PFSK-1 (cell line): ENCODE measurements around the gene PCCA.

ENCODE experiments used
- FOXP2 ChIP-seq: optimal IDR thresholded peaks from 2 replicates; pipeline ENCODE3; 2011; ENCODE audit warnings: borderline replicate concordance, control low read depth, inconsistent platforms; ENCODE audit not compliant: insufficient read depth; ENCODE audit errors: extremely low read length, extremely low read depth
- POLR2AphosphoS5 ChIP-seq: IDR thresholded peaks from 2 replicates; pipeline ENCODE4 v1.6.1; 2012; ENCODE audit warnings: low read depth, mild to moderate bottlenecking, control low read depth, low read length, moderate library complexity
- SIN3A ChIP-seq: IDR thresholded peaks from 2 replicates; pipeline ENCODE4 v1.6.1; 2012; ENCODE audit warnings: mild to moderate bottlenecking, low read length, moderate library complexity, borderline replicate concordance; ENCODE audit not compliant: insufficient read depth
- TAF1 ChIP-seq: IDR thresholded peaks from 2 replicates; pipeline ENCODE4 v1.6.1; 2012; ENCODE audit warnings: low read length, control low read depth, borderline replicate concordance; ENCODE audit not compliant: insufficient read depth
- TF ChIP-seq, protein P1 (sequence below), 2 experiments: IDR thresholded peaks; 2 replicates each; pipeline versions ENCODE4 v1.6.1 to v1.8.0; 2011 to 2012; ENCODE audit warnings: low read depth in 2 of 2, low read length in 2 of 2, control low read depth in 1 of 2, inconsistent platforms in 1 of 2, mild to moderate bottlenecking in 1 of 2, moderate library complexity in 1 of 2; ENCODE audit not compliant: insufficient read depth in 1 of 2

DNA sequence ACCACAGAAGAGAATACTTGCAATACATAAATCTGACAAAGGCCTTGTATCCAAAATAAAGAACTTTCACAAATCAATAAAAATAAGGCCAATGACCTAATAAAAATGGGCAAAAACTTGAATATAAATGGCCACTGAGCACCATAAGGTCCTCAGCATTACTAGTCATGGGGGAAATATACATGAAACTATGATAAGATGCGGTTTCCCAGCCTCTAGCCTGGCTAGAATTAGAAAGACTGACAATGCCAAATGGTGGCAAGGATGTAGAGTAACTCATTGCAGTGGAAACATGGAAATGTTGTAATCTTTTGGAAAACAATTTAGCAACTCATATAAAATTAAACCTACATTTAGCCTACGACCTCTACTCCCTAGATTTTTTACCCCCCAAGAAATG is 272.6 kb downstream of the PCCA start:
- TF ChIP-seq POLR2AphosphoS5 (no peak), TAF1 (no peak), SIN3A (no peak), FOXP2 (no peak)
- TF ChIP-seq, protein P1, sequence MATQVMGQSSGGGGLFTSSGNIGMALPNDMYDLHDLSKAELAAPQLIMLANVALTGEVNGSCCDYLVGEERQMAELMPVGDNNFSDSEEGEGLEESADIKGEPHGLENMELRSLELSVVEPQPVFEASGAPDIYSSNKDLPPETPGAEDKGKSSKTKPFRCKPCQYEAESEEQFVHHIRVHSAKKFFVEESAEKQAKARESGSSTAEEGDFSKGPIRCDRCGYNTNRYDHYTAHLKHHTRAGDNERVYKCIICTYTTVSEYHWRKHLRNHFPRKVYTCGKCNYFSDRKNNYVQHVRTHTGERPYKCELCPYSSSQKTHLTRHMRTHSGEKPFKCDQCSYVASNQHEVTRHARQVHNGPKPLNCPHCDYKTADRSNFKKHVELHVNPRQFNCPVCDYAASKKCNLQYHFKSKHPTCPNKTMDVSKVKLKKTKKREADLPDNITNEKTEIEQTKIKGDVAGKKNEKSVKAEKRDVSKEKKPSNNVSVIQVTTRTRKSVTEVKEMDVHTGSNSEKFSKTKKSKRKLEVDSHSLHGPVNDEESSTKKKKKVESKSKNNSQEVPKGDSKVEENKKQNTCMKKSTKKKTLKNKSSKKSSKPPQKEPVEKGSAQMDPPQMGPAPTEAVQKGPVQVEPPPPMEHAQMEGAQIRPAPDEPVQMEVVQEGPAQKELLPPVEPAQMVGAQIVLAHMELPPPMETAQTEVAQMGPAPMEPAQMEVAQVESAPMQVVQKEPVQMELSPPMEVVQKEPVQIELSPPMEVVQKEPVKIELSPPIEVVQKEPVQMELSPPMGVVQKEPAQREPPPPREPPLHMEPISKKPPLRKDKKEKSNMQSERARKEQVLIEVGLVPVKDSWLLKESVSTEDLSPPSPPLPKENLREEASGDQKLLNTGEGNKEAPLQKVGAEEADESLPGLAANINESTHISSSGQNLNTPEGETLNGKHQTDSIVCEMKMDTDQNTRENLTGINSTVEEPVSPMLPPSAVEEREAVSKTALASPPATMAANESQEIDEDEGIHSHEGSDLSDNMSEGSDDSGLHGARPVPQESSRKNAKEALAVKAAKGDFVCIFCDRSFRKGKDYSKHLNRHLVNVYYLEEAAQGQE (IDR thresholded peaks at IDR 0.05; ENCODE audit: insufficient read depth in 1 of 2, low read depth in 2 of 2, low read length in 2 of 2): no peak
